Cardiac muscle cell (in vitro differentiated cells and primary cell): ENCODE measurements around the gene MROH9. TPM values are rescaled to one million over a fixed set of nuclear protein-coding genes. Genes with fewer than 3 reads are reported as not detected.
"Not testable (repeated sequence)": the region's sequence is repeated elsewhere in the genome, so short reads cannot be mapped to it uniquely, and the experiment has no call there.

Experiments used
- DNase-seq, 2 donors: peaks; one replicate each; pipeline versions ENCODE4 v3.0.0 to v3.0.0-alpha.2; 2010 to 2017; ENCODE audit warnings: low read depth in 1 of 2, low spot score in 1 of 2
- H3K27ac ChIP-seq: fragments of 200-600 bp; sonication (generic); 2 replicates; pipeline ENCODE4 v1.5.1; 2016
- H3K27me3 ChIP-seq: fragments of 200-600 bp; sonication (generic); 2 replicates; pipeline ENCODE4 v1.6.0; 2016; ENCODE audit warnings: control low read depth
- H3K36me3 ChIP-seq: fragments of 200-600 bp; sonication (generic); 2 replicates; pipeline ENCODE4 v1.5.1; 2016; ENCODE audit warnings: control low read depth
- H3K4me1 ChIP-seq: fragments of 200-600 bp; sonication (generic); 2 replicates; pipeline ENCODE4 v1.8.1; 2017; ENCODE audit warnings: low read depth, mild to moderate bottlenecking, mixed run types
- H3K4me3 ChIP-seq: fragments of 200-600 bp; sonication (generic); 2 replicates; pipeline ENCODE4 v1.5.1; 2016; ENCODE audit warnings: mild to moderate bottlenecking
- H3K9me3 ChIP-seq: fragments of 200-600 bp; sonication (generic); 2 replicates; pipeline ENCODE4 v1.5.1; 2017; ENCODE audit warnings: low read depth, mild to moderate bottlenecking, control low read depth
- CTCF ChIP-seq: IDR thresholded peaks from 2 replicates; pipeline ENCODE4 v1.5.1; 2012; ENCODE audit warnings: low read depth, mild to moderate bottlenecking, low read length
- polyA plus RNA-seq: library from polyadenylated mRNA; unstranded; fragments of >200 nt; fragmentation: Nextera tagmentation; extraction: Ambion mirVana; gene quantifications from 2 replicates; pipeline ENCODE4 v1.2.1, GENCODE V29; 2016
- total RNA-seq: library from RNA; depleted of rRNA; stranded (reverse); fragments of >200 nt; gene quantifications from 2 replicates; pipeline ENCODE4 v1.2.3, GENCODE V29; 2016

The MROH9 gene
- total and polyA plus RNA-seq, 2 experiments from 2014 or later: not detected

DNA sequence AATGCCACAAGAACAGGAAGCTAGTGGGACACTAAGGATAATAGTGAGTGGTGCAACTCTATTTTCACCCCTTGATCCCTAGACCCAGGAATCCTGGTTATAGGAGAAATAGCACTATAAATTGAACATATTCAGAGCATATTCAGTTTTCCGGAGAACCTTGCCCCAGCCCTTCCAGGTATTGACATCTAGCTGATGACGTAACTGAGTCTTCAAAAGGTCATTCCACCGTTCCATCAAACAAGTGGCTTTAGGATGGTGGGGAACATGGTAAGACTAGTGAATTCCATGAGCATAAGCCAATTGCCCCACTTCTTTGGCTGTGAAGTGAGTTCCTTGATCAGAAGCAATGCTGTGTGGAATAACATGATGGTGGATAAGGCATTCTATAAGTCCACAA lies 2.9 kb downstream of the MROH9 start:
- Histone ChIP-seq H3K27ac (no peak overlapping the region), H3K4me1 (no peaks in the 10 kb centered on the region), H3K4me3 (no peak overlapping the region), H3K36me3 (no peaks in the 10 kb centered on the region), H3K9me3 (no peaks in the 10 kb centered on the region), H3K27me3 (no peaks in the 10 kb centered on the region)
- TF ChIP-seq CTCF: no peak
- DNase-seq: no peak

DNA sequence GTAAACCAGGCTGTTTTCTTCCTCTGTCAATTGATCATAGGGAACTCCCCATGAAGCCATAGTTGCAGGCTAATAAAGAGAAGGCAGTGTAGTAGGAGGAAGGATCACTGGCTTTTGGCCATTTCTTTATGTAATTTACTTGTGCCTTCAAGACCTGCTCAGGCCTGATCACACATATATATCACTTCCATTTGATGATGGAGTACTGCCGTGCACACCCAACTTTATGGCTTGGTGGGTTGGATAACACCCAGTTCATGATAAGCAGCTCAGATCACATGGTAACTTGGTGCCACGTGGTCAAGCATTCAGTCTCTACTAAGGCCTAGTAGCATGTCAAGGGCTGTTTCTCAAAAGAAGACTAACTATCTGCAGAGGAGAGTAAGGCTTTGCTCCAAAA lies 4.1 kb downstream of the MROH9 start:
- no peaks in the 10 kb centered on the region for H3K36me3 ChIP-seq
- no peaks in the 10 kb centered on the region for H3K9me3 ChIP-seq
- no peak overlapping the region for H3K27ac ChIP-seq
- no peak for DNase-seq
- no peak overlapping the region for H3K4me3 ChIP-seq
- no peaks in the 10 kb centered on the region for H3K27me3 ChIP-seq
- no peak for TF ChIP-seq CTCF
- no peaks in the 10 kb centered on the region for H3K4me1 ChIP-seq

GRCh38 chr1:170951744-170952143 lies 16.4 kb downstream of the MROH9 start:
- H3K4me3 ChIP-seq, H3K4me1 ChIP-seq, H3K36me3 ChIP-seq, H3K27me3 ChIP-seq, H3K27ac ChIP-seq, H3K9me3 ChIP-seq, DNase-seq: not testable (repeated sequence)

- TF ChIP-seq CTCF: no peak
- Histone ChIP-seq H3K4me3 (no peak overlapping the region), H3K36me3 (no peaks in the 10 kb centered on the region), H3K4me1 (no peaks in the 10 kb centered on the region), H3K27ac (no peak overlapping the region), H3K9me3 (no peaks in the 10 kb centered on the region), H3K27me3 (peaks cover 4% of the 10 kb centered on the region)
- no peak for DNase-seq
These were observed 24.1 kb downstream of the MROH9 start for GRCh38 chr1:170959385-170959784.

DNA sequence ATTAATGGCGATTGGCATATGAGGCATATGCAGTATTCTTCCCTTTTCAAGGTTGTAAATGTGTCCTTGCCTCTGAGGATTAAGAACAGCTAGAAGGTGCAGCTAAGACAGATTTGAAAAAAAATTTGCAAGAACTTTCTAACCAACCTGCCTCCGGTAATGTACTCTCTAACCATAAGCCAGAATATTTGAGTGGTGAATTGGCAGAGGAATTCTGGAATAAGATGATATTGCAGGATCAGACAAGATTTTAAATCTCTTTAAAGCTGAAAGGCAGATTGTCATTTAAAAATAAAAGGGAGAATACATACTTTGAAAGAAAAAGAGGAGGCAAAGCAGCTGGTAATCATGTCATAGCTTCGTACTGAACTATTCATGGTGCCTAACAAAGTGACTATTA lies 29.2 kb downstream of the MROH9 start:
- Histone ChIP-seq H3K4me3 (no peak overlapping the region), H3K27me3 (peaks cover 6% of the 10 kb centered on the region), H3K4me1 (peaks cover 11% of the 10 kb centered on the region), H3K9me3 (no peaks in the 10 kb centered on the region), H3K27ac (no peak overlapping the region), H3K36me3 (no peaks in the 10 kb centered on the region)
- no peak for TF ChIP-seq CTCF
- DNase-seq: no peak

DNA sequence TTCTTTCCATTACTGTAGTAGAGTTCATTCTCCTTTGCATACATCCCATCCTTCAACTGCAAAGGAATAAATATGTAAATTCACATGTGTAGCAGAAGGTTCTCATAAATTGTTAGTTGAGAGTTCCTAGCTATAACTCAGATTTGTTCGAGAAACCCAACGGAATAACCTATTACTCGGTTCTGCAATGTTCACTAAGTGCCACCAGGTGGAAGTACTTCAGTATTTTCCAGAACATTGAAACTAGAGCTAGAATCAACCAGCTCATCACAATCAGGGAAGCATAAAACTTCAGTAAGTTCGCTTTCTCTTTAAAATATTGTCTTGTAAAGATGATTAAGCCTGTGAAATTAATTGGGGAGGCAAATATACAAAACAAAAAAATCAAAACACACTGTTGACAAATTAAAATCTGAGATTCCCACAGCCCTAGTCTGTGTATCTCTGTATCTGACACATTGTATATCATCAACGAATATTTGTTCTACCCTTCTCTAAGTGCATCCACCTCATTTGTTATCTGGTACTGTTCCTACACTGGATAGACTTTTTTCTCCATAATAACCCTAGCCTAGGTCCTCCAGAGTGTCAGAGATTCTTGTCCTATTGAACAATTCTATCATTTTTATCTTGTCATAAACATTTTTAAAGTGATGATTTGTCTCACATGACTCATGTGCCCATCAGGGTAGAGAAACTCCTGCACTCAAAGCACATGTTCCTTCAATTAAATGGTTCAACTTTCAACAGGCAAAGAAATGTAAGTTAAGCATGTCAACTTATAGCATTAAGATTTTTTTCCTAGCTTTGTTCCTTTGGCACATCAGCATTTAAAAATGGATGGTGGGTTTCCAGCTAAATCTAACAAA lies 31.9 kb downstream of the MROH9 start:
- peak; percentile 63 to 69 for DNase-seq
- Histone ChIP-seq H3K27me3 (peaks cover 6% of the 10 kb centered on the region), H3K4me1 (peaks cover 28% of the 10 kb centered on the region), H3K9me3 (no peaks in the 10 kb centered on the region), H3K4me3 (no peak overlapping the region), H3K36me3 (no peaks in the 10 kb centered on the region), H3K27ac (no peak overlapping the region)
- peak; percentile 72 for TF ChIP-seq CTCF
